ENCODE results near the gene TRAPPC2L. TPM values are rescaled to one million over a fixed set of nuclear protein-coding genes. Genes with fewer than 3 reads are reported as not detected.

Gene TRAPPC2L
- total RNA-seq = 43.1 and 47.7 TPM in 2 replicates

- peak within 1 kb of the TSS; percentile 98 for H3K4me2 ChIP-seq (ENCODE audit: insufficient read depth, low read length)
Observed at GRCh38 chr16:88856828-88857727, at the start of gene TRAPPC2L, which contains the start of gene GALNS. TRAPPC2L (plus strand) TSS chr16:88857127; CDS start chr16:88857151, 24 bp downstream. GALNS (minus strand) TSS chr16:88856947; CDS start chr16:88856877, 70 bp downstream.

GRCh38 chr16:88807142-88807625 lies 49.7 kb upstream of the TRAPPC2L start:
- TF ChIP-seq CTCF (IDR thresholded peaks at IDR 0.05; ENCODE audit: extremely low read depth, low read depth, low read length) = no peak
- Histone ChIP-seq H3K4me3 (ENCODE audit: insufficient read depth, low read length) (no peak overlapping the region), H3K9me3 (ENCODE audit: low read depth, low read length) (no peaks in the 10 kb centered on the region), H3K27me3 (ENCODE audit: insufficient read depth, low read length) (no peaks in the 10 kb centered on the region), H3K27ac (ENCODE audit: low read depth, low read length) (no peak overlapping the region), H3K4me1 (ENCODE audit: insufficient read depth, low read length) (peaks cover 32% of the 10 kb centered on the region), H4K20me1 (ENCODE audit: insufficient read depth, low read length) (peaks cover 12% of the 10 kb centered on the region), H3K79me2 (ENCODE audit: insufficient read depth, low read length) (peaks cover 26% of the 10 kb centered on the region), H3K4me2 (ENCODE audit: insufficient read depth, low read length) (no peak overlapping the region), H2AFZ (ENCODE audit: low read length) (no peak overlapping the region), H3K36me3 (ENCODE audit: insufficient read depth, low read length) (peaks cover 26% of the 10 kb centered on the region)
- peak; percentile 81 for DNase-seq (ENCODE audit: insufficient read length, low spot score, missing footprints)

More at GRCh38 chr16:88856828-88857727, at the start of gene TRAPPC2L, which contains the start of gene GALNS:
- Histone ChIP-seq H3K4me3 (ENCODE audit: insufficient read depth, low read length) (peak within 1 kb of the TSS; percentile 95), H2AFZ (ENCODE audit: low read length) (peak within 1 kb of the TSS; percentile 97), H4K20me1 (ENCODE audit: insufficient read depth, low read length) (peaks cover 13% of the 10 kb centered on the region), H3K36me3 (ENCODE audit: insufficient read depth, low read length) (peaks cover 24% of the 10 kb centered on the region), H3K79me2 (ENCODE audit: insufficient read depth, low read length) (peaks cover 25% of the 10 kb centered on the region), H3K27me3 (ENCODE audit: insufficient read depth, low read length) (no peaks in the 10 kb centered on the region), H3K4me1 (ENCODE audit: insufficient read depth, low read length) (peaks cover 15% of the 10 kb centered on the region), H3K9me3 (ENCODE audit: low read depth, low read length) (no peaks in the 10 kb centered on the region), H3K27ac (ENCODE audit: low read depth, low read length) (peak within 1 kb of the TSS; percentile 68)
- DNase-seq (ENCODE audit: insufficient read length, low spot score, missing footprints) = peak; percentile 100
- TF ChIP-seq CTCF (IDR thresholded peaks at IDR 0.05; ENCODE audit: extremely low read depth, low read depth, low read length) = no peak

- no peak overlapping the region for H3K4me2 ChIP-seq (ENCODE audit: insufficient read depth, low read length)
- H3K27ac ChIP-seq (ENCODE audit: low read depth, low read length) = no peak overlapping the region
- H3K27me3 ChIP-seq (ENCODE audit: insufficient read depth, low read length) = no peaks in the 10 kb centered on the region
- H2AFZ ChIP-seq (ENCODE audit: low read length) = no peak overlapping the region
- peaks cover 26% of the 10 kb centered on the region for H3K79me2 ChIP-seq (ENCODE audit: insufficient read depth, low read length)
- peaks cover 12% of the 10 kb centered on the region for H4K20me1 ChIP-seq (ENCODE audit: insufficient read depth, low read length)
- DNase-seq (ENCODE audit: insufficient read length, low spot score, missing footprints) = peak; percentile 69
- TF ChIP-seq CTCF (IDR thresholded peaks at IDR 0.05; ENCODE audit: extremely low read depth, low read depth, low read length) = no peak
- H3K4me1 ChIP-seq (ENCODE audit: insufficient read depth, low read length) = peaks cover 36% of the 10 kb centered on the region
- H3K36me3 ChIP-seq (ENCODE audit: insufficient read depth, low read length) = peaks cover 26% of the 10 kb centered on the region
- no peaks in the 10 kb centered on the region for H3K9me3 ChIP-seq (ENCODE audit: low read depth, low read length)
- no peak overlapping the region for H3K4me3 ChIP-seq (ENCODE audit: insufficient read depth, low read length)
Observed at GRCh38 chr16:88807626-88808453, 49.1 kb upstream of the TRAPPC2L start.

All from osteoblast (primary cell).